PC-3 (cell line): ENCODE data around the gene ABCA2.

ENCODE experiments used
- CTCF ChIP-seq: fragments of 300-600 bp; sonication (generic); conservative IDR thresholded peaks from 2 replicates; pipeline ENCODE4 v1.5.1; 2017; ENCODE audit warnings: antibody characterized with exemption, low read depth, mild to moderate bottlenecking, low read length
- EZH2phosphoT487 ChIP-seq: fragments of 300-600 bp; sonication (generic); IDR thresholded peaks from 2 replicates; pipeline ENCODE4 v1.6.1; 2018; ENCODE audit warnings: mild to moderate bottlenecking, antibody characterized with exemption, low read length, borderline replicate concordance

- no peak; the same call in 1 of the 2 replicates for TF ChIP-seq CTCF
- no peak for TF ChIP-seq EZH2phosphoT487
Observed at GRCh38 chr9:137028263-137029057, 423 bp upstream of the ABCA2 start.
